ENCODE measurements around the gene WFS1. TPM values are rescaled to one million over a fixed set of nuclear protein-coding genes. Genes with fewer than 3 reads are reported as not detected.

The WFS1 gene
- total and polyA plus RNA-seq, 2 of the 8 experiments (the other 6 are each of a cell fraction or from before 2014, with no cell fraction given) = 29.1 to 43.1 TPM

DNA sequence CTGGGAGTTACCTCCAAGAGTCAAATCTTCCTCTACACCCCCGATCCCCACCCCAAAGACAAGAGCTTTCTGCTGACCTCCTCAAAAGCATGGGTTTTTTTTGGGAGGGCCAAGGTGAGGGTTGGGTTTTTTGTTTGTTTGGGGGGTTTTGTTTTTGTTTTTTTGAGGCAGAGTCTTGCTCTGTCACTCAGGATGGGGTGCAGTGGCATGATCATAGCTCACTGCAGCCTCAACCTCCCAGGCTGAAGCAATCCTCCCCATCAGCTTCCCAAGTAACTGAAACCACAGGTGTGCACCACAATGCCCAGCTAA is 18.7 kb upstream of the WFS1 start (continued):
- TF ChIP-seq BCL11A (IDR thresholded peaks at IDR 0.05; ENCODE audit: low read depth in 2 of 2, low read length in 2 of 2) = no peak
- TF ChIP-seq GTF2F1 (IDR thresholded peaks at IDR 0.05; ENCODE audit: borderline replicate concordance, low read depth, low read length) = no peak
- no peak for TF ChIP-seq SP4 (IDR thresholded peaks at IDR 0.05; ENCODE audit: low read length)
- no peak for TF ChIP-seq RXRA (IDR thresholded peaks at IDR 0.05; ENCODE audit: insufficient read depth, low read depth, low read length)
- TF ChIP-seq RBBP5 (IDR thresholded peaks at IDR 0.05; ENCODE audit: borderline replicate concordance, low read depth, low read length) = no peak
- TF ChIP-seq TEAD4 (IDR thresholded peaks at IDR 0.05; ENCODE audit: low read depth, low read length) = no peak
- TF ChIP-seq TAF7 (optimal IDR thresholded peaks at IDR 0.05; ENCODE audit: borderline replicate concordance, low read depth, low read length) = no peak
